Subcutaneous abdominal adipose tissue (tissue), 5 donors: ENCODE results near the gene ENTPD6.
"Not testable (repeated sequence)": the region's sequence is repeated elsewhere in the genome, so short reads cannot be mapped to it uniquely, and the experiment has no call there.

ENCODE experiments used
- H3K27ac ChIP-seq: one replicate; pipeline ENCODE4 v1.7.0; 2013; ENCODE audit warnings: low read depth, mild to moderate bottlenecking, inconsistent platforms, low read length, moderate library complexity
- H3K27me3 ChIP-seq, 5 donors: one replicate each; pipeline ENCODE4 v1.7.0; 2013; ENCODE audit warnings: low read length in 5 of 5, inconsistent platforms in 1 of 5; ENCODE audit not compliant: control insufficient read depth in 5 of 5, insufficient read depth in 4 of 5
- H3K36me3 ChIP-seq, 5 donors: one replicate each; pipeline ENCODE4 v1.7.0; 2013; ENCODE audit warnings: low read length in 5 of 5; ENCODE audit not compliant: control insufficient read depth in 5 of 5, insufficient read depth in 5 of 5
- H3K4me1 ChIP-seq, 5 donors: one replicate each; pipeline ENCODE4 v1.7.0; 2013; ENCODE audit warnings: low read length in 5 of 5, mild to moderate bottlenecking in 3 of 5, moderate library complexity in 1 of 5; ENCODE audit not compliant: control insufficient read depth in 5 of 5, insufficient read depth in 5 of 5
- H3K4me3 ChIP-seq, 5 donors: one replicate each; pipeline ENCODE4 v1.7.0; 2013; ENCODE audit warnings: low read length in 5 of 5, low read depth in 1 of 5
- H3K9ac ChIP-seq, 5 donors: one replicate each; pipeline ENCODE4 v1.7.0; 2013; ENCODE audit warnings: low read length in 5 of 5, mild to moderate bottlenecking in 4 of 5, moderate library complexity in 3 of 5
- H3K9me3 ChIP-seq, 5 donors: one replicate each; pipeline ENCODE4 v1.7.0; 2013; ENCODE audit warnings: low read length in 5 of 5; ENCODE audit not compliant: control insufficient read depth in 5 of 5
- donor health status: healthy.
- donor health status: healthy.
- donor health status: healthy.
- donor health status: healthy.
- donor health status: healthy.

ENTPD6 gene

GRCh38 chr20:25165128-25165527, 30.4 kb upstream of the ENTPD6 start:
- no peaks in the 10 kb centered on the region for H3K36me3 ChIP-seq
- no peak overlapping the region for H3K4me3 ChIP-seq
- H3K27me3 ChIP-seq: peaks cover 0 to 5% (median 0%) of the 10 kb centered on the region in 5 donors
- no peak overlapping the region for H3K9ac ChIP-seq
- H3K9me3 ChIP-seq: no peaks in the 10 kb centered on the region
- peaks cover 0 to 4% (median 0%) of the 10 kb centered on the region in 5 donors for H3K4me1 ChIP-seq
- H3K27ac ChIP-seq: no peak overlapping the region

- H3K4me1 ChIP-seq, H3K4me3 ChIP-seq, H3K27ac ChIP-seq, H3K27me3 ChIP-seq, H3K36me3 ChIP-seq, H3K9me3 ChIP-seq, H3K9ac ChIP-seq: not testable (repeated sequence)
Measured at GRCh38 chr20:25166105-25166782, 29.3 kb upstream of the ENTPD6 start.

GRCh38 chr20:25173321-25173720, 22.2 kb upstream of the ENTPD6 start:
- H3K36me3 ChIP-seq: no peaks in the 10 kb centered on the region
- no peak overlapping the region for H3K9ac ChIP-seq
- H3K4me3 ChIP-seq: no peak overlapping the region
- H3K9me3 ChIP-seq: no peaks in the 10 kb centered on the region
- H3K27ac ChIP-seq: no peak overlapping the region
- no peaks in the 10 kb centered on the region for H3K27me3 ChIP-seq
- H3K4me1 ChIP-seq: peaks cover 0 to 9% (median 5%) of the 10 kb centered on the region in 5 donors

GRCh38 chr20:25173886-25174308, 21.6 kb upstream of the ENTPD6 start:
- Histone ChIP-seq H3K9me3 (no peaks in the 10 kb centered on the region), H3K27ac (no peak overlapping the region), H3K4me3 (no peak overlapping the region), H3K4me1 (peaks cover 0 to 11% (median 5%) of the 10 kb centered on the region in 5 donors), H3K36me3 (no peaks in the 10 kb centered on the region), H3K9ac (no peak overlapping the region), H3K27me3 (no peaks in the 10 kb centered on the region)

DNA sequence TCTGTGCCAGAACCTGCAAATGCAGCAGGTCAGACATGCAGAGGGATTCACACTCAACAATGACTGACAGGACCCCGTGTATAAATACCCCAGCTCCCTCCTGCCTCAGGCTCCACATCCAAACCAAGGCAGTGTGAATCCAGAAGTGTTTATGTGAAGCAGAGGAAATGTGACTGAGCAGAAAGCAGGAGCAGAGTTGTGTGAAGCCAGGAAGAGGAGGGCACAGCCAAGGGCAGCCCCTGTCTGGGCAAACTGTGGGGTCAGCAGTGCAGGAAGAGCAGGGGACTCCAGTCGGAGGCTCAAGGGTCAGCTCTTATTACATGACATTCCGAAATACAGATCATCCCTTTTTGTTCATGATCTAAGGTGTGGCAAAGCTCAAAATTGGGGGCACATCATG, 19.3 kb upstream of the ENTPD6 start:
- Histone ChIP-seq H3K9ac (no peak overlapping the region), H3K27ac (no peak overlapping the region), H3K27me3 (no peaks in the 10 kb centered on the region), H3K4me1 (peaks cover 0 to 16% (median 7%) of the 10 kb centered on the region in 5 donors), H3K4me3 (no peak overlapping the region), H3K9me3 (no peaks in the 10 kb centered on the region), H3K36me3 (no peaks in the 10 kb centered on the region)

GRCh38 chr20:25177890-25178321, 17.6 kb upstream of the ENTPD6 start:
- Histone ChIP-seq H3K27ac (no peak overlapping the region), H3K9me3 (no peaks in the 10 kb centered on the region), H3K9ac (no peak overlapping the region), H3K4me3 (no peak overlapping the region), H3K36me3 (no peaks in the 10 kb centered on the region), H3K27me3 (no peaks in the 10 kb centered on the region), H3K4me1 (peaks cover 0 to 16% (median 7%) of the 10 kb centered on the region in 5 donors)

DNA sequence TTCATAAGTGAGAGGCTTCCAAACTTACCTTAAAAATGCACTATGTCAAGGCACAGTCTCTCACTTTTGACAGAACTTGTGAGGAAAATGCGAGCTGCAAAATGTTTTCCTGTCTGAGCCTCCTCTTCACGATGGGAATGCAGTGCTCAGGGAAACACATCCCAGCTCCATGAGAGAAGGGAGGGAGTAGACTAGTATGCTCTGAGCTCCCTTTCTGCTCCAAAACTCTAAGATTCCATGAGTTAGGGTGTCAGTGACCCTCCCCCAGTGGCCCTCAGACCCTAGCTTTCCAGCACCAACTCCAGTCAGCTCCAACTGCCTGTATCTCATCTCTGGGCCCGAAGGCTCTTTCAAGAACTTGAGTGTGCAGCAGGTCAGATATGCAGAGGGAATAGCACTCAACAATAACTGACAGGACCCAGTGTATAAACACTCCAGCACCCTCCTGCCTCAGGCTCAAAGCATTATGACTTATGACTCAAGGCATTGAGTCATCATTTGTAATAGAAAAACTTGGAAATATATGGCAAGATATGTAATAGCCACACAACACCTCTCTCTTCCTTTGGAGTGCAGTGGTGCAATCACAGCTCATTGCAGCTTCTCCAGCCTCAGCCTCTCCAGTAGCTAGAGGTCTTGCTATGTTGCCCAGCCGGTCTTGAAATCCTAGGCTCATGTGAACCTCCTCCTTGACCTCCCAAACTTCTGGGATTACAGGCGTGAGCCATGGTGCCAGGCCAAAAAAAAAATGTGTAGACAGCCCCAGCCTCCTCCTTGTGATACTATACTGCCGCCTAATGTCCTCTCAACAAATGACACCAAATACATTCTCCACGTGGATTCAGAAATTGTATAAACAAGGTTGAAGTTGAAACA, 16.7 kb upstream of the ENTPD6 start:
- no peak overlapping the region for H3K4me3 ChIP-seq
- H3K27me3 ChIP-seq: no peaks in the 10 kb centered on the region
- H3K9ac ChIP-seq: no peak overlapping the region
- H3K4me1 ChIP-seq: peaks cover 0 to 16% (median 7%) of the 10 kb centered on the region in 5 donors
- no peak overlapping the region for H3K27ac ChIP-seq
- H3K9me3 ChIP-seq: no peaks in the 10 kb centered on the region
- H3K36me3 ChIP-seq: no peaks in the 10 kb centered on the region

GRCh38 chr20:25179439-25180089, 15.9 kb upstream of the ENTPD6 start:
- peaks cover 0 to 16% (median 7%) of the 10 kb centered on the region in 5 donors for H3K4me1 ChIP-seq
- H3K27ac ChIP-seq: no peak overlapping the region
- H3K27me3 ChIP-seq: no peaks in the 10 kb centered on the region
- no peak overlapping the region for H3K4me3 ChIP-seq
- no peaks in the 10 kb centered on the region for H3K36me3 ChIP-seq
- no peak overlapping the region for H3K9ac ChIP-seq
- no peaks in the 10 kb centered on the region for H3K9me3 ChIP-seq

DNA sequence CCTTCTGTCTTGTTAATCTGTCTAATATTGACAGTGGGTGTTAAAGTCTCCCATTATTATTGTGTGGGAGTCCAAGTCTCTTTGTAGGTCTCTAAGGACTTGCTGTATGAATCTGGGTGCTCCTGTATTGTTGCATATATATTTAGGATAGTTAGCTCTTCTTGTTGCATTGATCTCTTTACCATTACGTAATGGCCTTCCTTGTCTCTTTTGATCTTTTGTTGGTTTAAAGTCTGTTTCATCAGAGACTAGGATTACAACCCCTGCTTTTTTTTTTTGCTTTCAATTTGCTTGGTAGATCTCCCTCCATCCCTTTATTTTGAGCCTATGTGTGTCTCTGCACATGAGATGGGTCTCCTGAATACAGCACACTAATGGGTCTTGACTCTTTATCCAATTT, 11.1 kb upstream of the ENTPD6 start:
- H3K9ac ChIP-seq, H3K4me1 ChIP-seq, H3K27ac ChIP-seq, H3K36me3 ChIP-seq, H3K9me3 ChIP-seq, H3K27me3 ChIP-seq, H3K4me3 ChIP-seq: not testable (repeated sequence)

DNA sequence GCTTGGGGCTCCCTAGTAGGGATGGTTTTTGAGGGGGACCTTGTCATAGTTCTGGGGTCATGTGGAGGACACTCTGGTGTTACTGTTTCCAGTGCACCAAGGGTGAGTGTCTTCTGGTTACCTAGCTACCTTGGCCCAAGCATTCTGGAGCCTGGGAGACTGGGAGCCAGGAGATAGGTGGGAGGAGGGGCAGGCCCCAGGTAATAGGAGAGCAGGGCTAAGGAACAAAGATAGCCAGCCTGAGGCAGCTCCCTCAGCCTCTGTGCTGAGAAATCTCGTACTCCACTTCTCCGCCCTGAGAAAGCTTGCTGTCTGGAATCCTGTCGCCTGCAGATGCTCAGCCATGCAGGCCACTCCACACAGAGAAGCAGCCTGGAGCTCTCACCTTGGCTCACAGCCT, 8.3 kb upstream of the ENTPD6 start:
- Histone ChIP-seq H3K9me3 (no peaks in the 10 kb centered on the region), H3K36me3 (no peaks in the 10 kb centered on the region), H3K4me1 (peaks cover 0 to 5% (median 0%) of the 10 kb centered on the region in 5 donors), H3K9ac (no peak overlapping the region), H3K27ac (no peak overlapping the region), H3K27me3 (peaks cover 0 to 6% (median 4%) of the 10 kb centered on the region in 5 donors), H3K4me3 (no peak overlapping the region)
